Tibial artery (tissue), 4 donors: ENCODE data around the gene BNC2.
"Not testable (repeated sequence)": the region's sequence is repeated elsewhere in the genome, so short reads cannot be mapped to it uniquely, and the experiment has no call there.

Experiments
- DNase-seq, 2 donors: peaks; one replicate each; pipeline ENCODE4 v3.0.0-alpha.2; 2019
- H3K27ac ChIP-seq, 2 donors: fragments of 200-600 bp; sonication (generic) in 1 of 2; 1 replicate in 1 of 2; 2 replicates in 1 of 2; pipeline ENCODE4 v1.5.1; 2018 to 2019; ENCODE audit warnings: mild to moderate bottlenecking in 1 of 2
- H3K27me3 ChIP-seq, 2 donors: fragments of 200-600 bp; sonication (generic) in 1 of 2; one replicate each; pipeline versions ENCODE4 v1.5.1 to v1.6.0; 2016 to 2019
- H3K36me3 ChIP-seq, 3 donors: fragments of 200-600 bp; sonication (generic) in 2 of 3; one replicate each; pipeline ENCODE4 v1.5.1; 2016 to 2019; ENCODE audit warnings: mild to moderate bottlenecking in 2 of 3
- H3K4me1 ChIP-seq, 4 donors: fragments of 200-600 bp; sonication (generic) in 2 of 4; 1 replicate in 3 of 4; 2 replicates in 1 of 4; pipeline ENCODE4 v1.5.1; 2016 to 2019
- H3K4me3 ChIP-seq, 2 donors: fragments of 200-600 bp; sonication (generic) in 1 of 2; 1 replicate in 1 of 2; 2 replicates in 1 of 2; pipeline ENCODE4 v1.5.1; 2018 to 2019; ENCODE audit warnings: mild to moderate bottlenecking in 2 of 2
- H3K9me3 ChIP-seq, 3 donors: fragments of 200-600 bp; sonication (generic) in 1 of 3; one replicate each; pipeline ENCODE4 v1.5.1; 2016 to 2019
- CTCF ChIP-seq, 2 experiments: fragments of 200-600 bp in 1 of 2; fragments of 450-650 bp in 1 of 2; IDR thresholded peaks; one replicate each; pipeline ENCODE4 v1.5.1; 2017 to 2019; ENCODE audit warnings: antibody characterized with exemption in 2 of 2, mild to moderate bottlenecking in 1 of 2, moderate library complexity in 1 of 2
- intact Hi-C: fragments of 100-400 bp; cut with DNase I; formaldehyde crosslinking; loops from one replicate; pipeline ENCODE4 v1.15.0; 2023; ENCODE audit warnings: low total_unique reads

BNC2 gene

DNA sequence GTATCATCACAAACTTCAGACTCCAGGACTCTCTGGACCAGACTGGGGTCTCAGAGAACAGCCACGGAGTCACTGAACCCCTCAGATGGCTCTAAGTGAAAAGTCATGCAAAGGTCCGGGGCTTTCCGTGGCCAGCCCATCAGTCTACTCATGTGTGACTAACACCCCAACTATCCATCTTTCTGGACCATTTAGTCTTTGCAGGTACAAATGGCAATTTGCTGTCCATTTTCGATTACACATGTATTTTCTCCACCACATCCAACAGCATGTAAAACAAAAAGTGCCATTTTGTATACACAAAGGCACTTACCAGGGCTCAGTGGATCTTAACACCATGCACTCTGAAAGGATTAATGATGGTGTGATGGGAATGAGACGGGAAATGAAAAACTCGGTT, 387.7 kb downstream of the BNC2 start:
- H3K36me3 ChIP-seq = no peaks in the 10 kb centered on the region
- no peak overlapping the region for H3K27ac ChIP-seq
- H3K27me3 ChIP-seq = no peaks in the 10 kb centered on the region

DNA sequence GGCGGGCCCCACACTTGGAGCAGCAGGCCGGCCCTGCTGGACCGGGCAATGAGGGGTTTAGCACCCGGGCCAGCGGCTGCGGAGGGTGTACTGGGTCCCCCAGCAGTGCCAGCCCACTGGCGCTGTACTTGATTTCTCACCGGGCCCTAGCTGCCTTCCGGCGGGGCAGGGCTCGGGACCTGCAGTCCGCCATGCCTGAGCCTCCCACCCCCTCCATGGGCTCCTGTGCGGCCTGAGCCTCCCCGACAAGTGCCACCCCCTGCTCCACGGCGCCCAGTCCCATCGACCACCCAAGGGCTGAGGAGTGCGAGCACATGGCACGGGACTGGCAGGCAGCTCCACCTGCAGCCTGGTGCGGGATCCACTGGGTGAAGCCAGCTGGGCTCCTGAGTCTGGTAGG, 389.9 kb downstream of the BNC2 start:
- H3K4me3 ChIP-seq, H3K36me3 ChIP-seq, intact Hi-C loops, DNase-seq, H3K4me1 ChIP-seq, H3K27me3 ChIP-seq, H3K27ac ChIP-seq, H3K9me3 ChIP-seq: not testable (repeated sequence)

More for the DNA sequence above, 387.7 kb downstream of the BNC2 start:
- Histone ChIP-seq H3K4me3 (no peak overlapping the region), H3K9me3 (no peaks in the 10 kb centered on the region), H3K4me1 (no peaks in the 10 kb centered on the region)
- intact Hi-C loops = no loop called here
- TF ChIP-seq CTCF (IDR thresholded peaks at IDR 0.05) = no peak
- DNase-seq = no peak

GRCh38 chr9:16475996-16476395, 394.5 kb downstream of the BNC2 start:
- Histone ChIP-seq H3K4me3 (no peak overlapping the region), H3K27ac (no peak overlapping the region), H3K4me1 (no peaks in the 10 kb centered on the region), H3K9me3 (no peaks in the 10 kb centered on the region), H3K36me3 (no peaks in the 10 kb centered on the region), H3K27me3 (no peaks in the 10 kb centered on the region)
- TF ChIP-seq CTCF (IDR thresholded peaks at IDR 0.05) = no peak
- intact Hi-C loops = no loop called here
- DNase-seq = no peak

DNA sequence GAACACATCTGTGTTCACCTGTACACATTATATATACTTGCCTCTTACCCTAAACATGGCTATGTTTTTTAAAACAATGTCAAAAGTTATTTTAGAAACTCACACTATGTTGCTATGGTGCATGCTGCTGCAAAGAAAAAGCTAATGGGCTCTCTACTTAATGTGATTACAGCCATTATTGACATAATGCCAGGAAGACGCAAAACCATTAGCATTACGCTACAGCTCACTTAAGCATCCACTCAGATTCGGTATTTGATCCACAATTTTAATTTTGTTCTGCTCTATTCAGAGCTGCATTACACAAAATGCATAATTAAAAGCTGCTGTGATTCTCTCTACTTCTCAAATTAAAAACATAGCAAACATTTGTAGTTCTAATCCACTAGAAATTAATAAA, 395.2 kb downstream of the BNC2 start:
- no peak for TF ChIP-seq CTCF (IDR thresholded peaks at IDR 0.05)
- no peak overlapping the region for H3K27ac ChIP-seq
- no peak for DNase-seq

GRCh38 chr9:16469184-16469583, 401.3 kb downstream of the BNC2 start:
- TF ChIP-seq CTCF (IDR thresholded peaks at IDR 0.05) = no peak
- intact Hi-C loops = no loop called here
- Histone ChIP-seq H3K4me3 (no peak overlapping the region), H3K9me3 (no peaks in the 10 kb centered on the region), H3K4me1 (no peaks in the 10 kb centered on the region), H3K27ac (no peak overlapping the region), H3K27me3 (no peaks in the 10 kb centered on the region), H3K36me3 (no peaks in the 10 kb centered on the region)
- no peak for DNase-seq

More for the DNA sequence above, 395.2 kb downstream of the BNC2 start:
- Histone ChIP-seq H3K27me3 (no peaks in the 10 kb centered on the region), H3K4me3 (no peak overlapping the region), H3K9me3 (no peaks in the 10 kb centered on the region), H3K36me3 (no peaks in the 10 kb centered on the region), H3K4me1 (no peaks in the 10 kb centered on the region)
- intact Hi-C loops = no loop called here

DNA sequence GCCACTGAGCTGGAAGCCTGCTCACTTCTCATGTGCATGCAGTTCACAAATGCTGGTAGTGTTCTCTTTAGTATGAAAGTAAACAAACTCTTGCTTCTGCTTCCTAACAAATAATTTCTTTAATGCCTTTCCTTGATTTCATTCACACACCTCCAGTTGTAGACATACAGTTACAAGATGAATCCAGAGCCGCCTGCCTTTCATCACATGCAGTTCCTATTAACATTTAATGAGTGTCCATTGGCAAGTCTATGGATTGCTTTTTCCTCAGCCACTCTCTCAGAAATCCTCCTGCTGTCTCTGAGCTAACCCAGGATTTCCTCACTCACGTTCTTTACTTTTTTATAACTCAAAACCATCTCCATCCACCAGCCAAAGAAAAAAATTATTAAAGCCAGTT, 408.6 kb downstream of the BNC2 start:
- no peak for DNase-seq
- intact Hi-C loops = no loop called here
- no peak overlapping the region for H3K27ac ChIP-seq
- H3K9me3 ChIP-seq = no peaks in the 10 kb centered on the region
- no peak overlapping the region for H3K4me3 ChIP-seq
- no peaks in the 10 kb centered on the region for H3K36me3 ChIP-seq
- TF ChIP-seq CTCF (IDR thresholded peaks at IDR 0.05) = no peak
- H3K27me3 ChIP-seq = no peaks in the 10 kb centered on the region
- H3K4me1 ChIP-seq = no peaks in the 10 kb centered on the region
